Midbrain (tissue), 1 donor: ENCODE results near the gene AFAP1L2.

ENCODE experiments used
- DNase-seq: peaks from one replicate; lab custom pipeline; 2025; lab: John Stamatoyannopoulos, UW

Gene AFAP1L2

DNA sequence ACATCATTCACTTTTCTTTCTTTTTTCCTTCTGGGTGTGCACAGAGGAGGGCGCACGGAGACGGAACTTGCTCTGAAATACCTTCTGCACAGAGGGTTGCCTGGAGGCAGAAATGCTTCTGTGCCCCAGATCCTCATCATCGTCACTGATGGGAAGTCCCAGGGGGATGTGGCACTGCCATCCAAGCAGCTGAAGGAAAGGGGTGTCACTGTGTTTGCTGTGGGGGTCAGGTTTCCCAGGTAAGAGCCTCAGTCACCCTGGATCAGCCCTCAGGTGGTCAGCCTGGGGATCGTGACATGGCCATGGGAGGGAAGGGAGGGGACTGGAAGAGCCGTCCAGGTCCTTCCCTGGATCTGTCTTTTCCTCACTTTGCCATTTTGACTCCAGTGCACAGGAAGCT is 131.6 kb downstream of the AFAP1L2 start:
- no peak for DNase-seq

DNA sequence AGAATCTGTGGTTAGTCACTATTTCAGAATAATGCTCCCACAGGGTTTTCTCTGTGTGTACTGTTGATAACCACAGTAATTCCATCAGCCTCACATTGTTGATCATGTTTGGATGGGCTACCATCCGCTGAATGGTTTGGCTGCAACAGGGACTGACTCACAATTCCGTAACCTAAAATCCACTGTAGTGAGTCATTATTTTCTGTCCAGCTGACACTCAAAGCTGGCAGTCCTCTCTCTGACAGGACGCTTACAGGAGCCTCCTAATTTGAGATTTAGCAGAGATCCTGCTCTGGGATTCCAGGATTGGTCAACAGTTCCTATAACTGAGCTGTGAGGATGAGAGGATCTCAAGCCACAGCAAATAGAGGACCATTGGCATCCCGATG is 132.5 kb downstream of the AFAP1L2 start:
- no peak for DNase-seq

- DNase-seq = no peak
Observed at GRCh38 chr10:114271075-114271778, 133.1 kb downstream of the AFAP1L2 start.

- DNase-seq = no peak
Observed at GRCh38 chr10:114266521-114266920, 137.8 kb downstream of the AFAP1L2 start.

- no peak for DNase-seq
Observed at GRCh38 chr10:114265392-114266053, 138.8 kb downstream of the AFAP1L2 start.

GRCh38 chr10:114262496-114262895 is 141.8 kb downstream of the AFAP1L2 start:
- DNase-seq = no peak

DNA sequence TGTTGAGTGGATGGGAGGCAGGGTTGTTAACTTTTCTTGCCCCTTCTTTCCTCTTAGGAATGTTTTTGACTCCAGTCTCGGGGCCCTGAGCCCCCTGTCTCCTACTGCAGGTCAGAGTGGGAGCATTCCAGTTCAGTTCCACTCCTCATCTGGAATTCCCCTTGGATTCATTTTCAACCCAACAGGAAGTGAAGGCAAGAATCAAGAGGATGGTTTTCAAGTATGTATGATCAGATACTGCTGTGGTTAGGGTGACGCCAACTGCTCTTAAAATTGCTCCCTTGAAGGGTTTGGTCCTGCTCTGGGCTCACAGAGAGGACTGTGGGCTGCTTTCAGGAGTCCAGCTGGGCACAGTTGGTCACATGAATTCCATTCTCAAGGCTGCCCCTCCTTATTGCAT is 143.2 kb downstream of the AFAP1L2 start:
- no peak for DNase-seq

GRCh38 chr10:114260366-114260765 is 143.9 kb downstream of the AFAP1L2 start:
- no peak for DNase-seq

DNA sequence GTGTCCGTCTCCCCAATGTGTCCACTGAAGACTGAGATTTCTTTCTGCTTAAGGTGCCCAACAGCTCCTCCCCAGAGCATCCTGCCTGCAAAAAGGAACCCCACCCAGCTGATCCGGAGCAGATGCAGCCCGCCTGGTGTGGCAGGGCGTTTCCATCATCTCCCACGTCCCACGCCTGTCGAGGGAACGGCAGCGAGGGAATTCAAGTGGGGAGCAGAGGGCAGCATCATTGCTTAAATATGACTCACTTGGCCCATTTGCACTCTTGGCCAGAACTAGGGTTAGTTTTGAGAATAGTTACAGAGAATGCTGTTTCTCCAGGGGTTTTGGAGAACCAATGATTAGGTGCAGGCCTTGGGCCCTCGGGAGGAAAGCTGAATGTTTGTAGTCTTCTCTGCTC is 144.5 kb downstream of the AFAP1L2 start:
- DNase-seq = no peak

DNA sequence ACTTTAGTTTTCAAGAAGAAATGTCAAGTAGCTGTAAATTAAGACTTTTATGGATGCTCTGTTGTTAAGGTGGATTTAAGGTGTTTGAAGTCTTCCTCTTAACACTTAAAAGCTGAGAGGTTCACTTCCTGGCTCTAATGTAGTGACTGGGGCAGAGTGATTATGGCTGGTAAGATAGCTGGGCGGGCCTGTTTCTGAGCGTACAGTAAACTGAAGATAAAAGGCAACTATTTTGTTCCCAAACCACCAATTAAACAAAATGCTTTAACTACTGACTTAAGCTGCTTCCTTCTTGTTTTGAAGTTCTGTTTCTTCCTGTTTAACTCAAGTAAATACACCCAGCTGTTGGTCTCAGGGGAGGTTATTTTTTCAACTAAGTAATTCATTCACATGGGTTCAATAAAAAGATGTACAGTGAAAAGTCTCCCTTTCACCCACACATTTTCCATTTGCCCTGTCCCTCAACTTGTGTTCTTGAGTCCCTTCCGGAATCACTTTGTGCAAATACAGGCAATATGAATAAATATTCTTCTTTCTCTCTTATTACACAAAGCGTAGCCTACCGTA is 145.9 kb downstream of the AFAP1L2 start:
- DNase-seq = no peak

DNA sequence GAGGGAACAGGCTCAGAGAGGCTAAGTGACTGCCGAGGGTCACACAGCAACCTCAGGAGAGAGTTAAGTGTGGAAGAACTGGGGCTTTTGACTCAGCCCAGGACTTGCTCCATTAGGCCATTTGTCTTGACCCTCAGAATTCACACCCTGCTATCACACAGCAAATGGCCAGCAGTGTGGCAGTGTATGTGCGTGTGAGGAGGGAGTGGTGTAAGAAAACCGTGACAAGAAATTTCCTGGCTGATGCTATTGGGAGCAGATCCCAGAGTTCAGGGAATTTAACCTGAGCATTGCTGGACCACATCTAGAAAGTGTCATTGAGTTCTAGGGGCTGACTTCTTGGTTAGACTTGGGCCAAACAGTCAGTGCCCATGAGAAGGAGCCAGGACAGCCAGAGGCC is 146.8 kb downstream of the AFAP1L2 start:
- DNase-seq = no peak

GRCh38 chr10:114256822-114257221 is 147.5 kb downstream of the AFAP1L2 start:
- no peak for DNase-seq

DNA sequence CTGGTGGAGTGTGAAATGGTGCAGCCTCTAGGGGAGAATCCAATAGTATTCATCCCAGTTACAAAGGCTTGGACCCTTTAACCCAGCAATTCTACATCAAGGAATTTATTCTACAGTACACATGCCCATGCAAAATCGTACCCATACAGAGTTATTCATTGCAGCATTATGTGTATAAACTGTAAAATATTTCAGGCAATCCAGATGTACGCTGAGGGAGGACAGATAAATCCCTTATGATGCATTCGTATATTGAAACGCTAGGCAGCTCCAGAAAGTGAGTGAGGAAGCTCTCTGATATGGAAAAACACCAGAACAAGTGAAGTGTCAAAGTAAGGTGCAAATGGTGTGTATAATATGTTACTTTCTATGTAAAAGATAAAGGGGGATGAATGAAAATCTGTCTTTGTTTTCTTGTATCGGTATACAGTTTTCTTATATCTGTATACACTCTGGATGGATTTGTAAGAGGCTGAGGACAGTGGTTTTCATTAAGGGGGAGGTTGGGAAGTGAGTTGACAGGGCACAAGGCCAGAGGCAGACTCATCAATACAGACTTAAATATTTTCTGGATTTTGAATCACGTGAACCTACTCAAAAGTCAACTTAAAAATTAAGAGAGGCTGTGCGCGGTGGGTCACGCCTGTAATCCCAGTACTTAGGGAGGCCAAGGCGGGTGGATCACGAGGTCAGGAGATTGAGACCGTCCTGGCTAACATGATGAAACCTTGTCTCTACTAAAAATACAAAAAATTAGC is 148.1 kb downstream of the AFAP1L2 start:
- no peak for DNase-seq

- no peak for DNase-seq
Observed at GRCh38 chr10:114255227-114255626, 149.1 kb downstream of the AFAP1L2 start.

DNA sequence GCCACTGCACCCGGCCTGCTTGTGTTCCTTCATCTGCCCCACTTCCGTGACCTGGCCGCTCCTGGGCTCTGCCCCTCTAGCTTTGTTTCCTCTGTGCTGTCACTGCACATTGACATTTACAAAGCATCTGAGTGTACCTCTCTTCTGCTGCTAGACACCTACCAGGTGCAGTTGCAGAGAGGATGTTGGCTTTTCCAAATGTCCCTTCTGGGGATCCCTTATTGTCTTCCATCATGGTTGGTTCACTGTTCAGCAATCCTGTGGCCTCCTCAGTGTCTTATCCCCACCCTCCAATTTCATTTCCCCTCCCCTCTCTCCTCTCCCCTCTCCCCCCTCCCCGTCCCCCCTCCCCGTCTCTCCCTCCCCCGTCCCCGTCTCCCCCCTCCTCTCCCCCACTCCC is 151.4 kb downstream of the AFAP1L2 start:
- no peak for DNase-seq

DNA sequence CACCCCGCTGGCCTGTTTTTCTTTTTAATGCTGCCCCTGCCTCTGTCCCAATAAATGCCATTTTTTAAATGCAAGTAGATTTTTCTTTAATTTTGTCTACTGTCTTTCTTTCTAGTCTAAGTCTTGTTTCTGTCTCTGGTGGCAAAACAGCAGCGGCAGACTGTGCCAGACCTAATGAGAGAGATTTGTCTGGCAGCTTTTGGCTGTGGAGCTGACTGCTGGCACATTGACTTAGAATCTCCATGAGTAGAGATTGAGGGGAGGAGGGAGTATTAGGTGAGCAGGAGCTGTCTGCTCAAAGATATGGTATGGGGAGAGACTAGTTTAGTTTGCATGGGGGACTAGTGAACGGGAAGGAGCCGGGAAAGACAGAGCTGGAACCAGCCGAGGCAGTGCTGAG is 152.2 kb downstream of the AFAP1L2 start:
- DNase-seq = no peak

GRCh38 chr10:114250716-114251115 is 153.6 kb downstream of the AFAP1L2 start:
- DNase-seq = no peak

DNA sequence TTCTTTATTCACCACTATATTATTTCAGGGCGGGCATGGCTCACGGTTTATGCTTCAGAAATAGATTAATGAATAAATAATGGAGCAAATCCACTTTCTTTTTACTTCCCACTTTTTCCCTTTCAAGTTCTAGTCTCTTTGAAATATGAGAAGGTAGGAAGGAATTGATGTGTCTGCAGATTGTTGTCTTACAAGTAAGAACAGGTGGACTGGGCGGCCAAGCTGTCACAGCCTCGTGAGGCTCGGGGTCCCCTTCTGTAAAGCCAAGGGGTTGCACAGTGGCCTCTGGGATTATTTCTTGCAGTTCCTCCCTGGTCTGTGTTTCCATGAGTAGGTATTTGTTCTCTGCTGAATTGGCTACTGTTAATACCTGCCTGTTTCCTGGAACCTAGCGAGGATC is 154.1 kb downstream of the AFAP1L2 start:
- no peak for DNase-seq

DNA sequence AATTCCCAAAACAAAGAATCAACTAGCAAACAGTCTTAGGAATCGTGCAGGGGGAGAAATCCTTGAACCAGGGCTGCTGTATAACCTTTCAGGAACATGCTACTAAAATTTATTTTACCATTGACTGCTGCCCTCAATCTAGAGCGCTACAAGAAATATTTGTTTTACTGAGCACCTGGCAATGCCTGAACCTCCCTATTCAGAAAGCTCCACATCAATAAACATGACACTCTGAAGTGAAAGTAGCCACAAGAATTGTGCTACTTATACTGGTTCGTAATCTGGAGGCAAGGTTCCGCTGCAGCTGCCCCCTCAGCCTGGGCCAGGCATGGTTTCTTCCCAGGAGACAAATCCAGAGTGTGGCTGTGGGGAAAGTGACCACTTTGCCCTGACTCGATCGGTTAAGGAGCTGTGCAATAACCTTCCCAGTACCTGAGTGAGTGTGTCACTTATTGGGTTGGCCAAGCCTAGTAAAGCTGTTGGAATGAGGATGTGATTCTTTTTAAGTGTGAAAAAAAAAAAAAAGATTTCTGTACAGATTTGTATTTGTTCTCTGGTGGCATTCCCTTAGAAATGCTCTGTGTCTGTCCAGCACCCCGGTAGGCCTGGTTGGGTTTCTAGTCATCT is 157.5 kb downstream of the AFAP1L2 start:
- DNase-seq = no peak

GRCh38 chr10:114245121-114245791 is 159.0 kb downstream of the AFAP1L2 start:
- DNase-seq = no peak
